WTC11 (cell line): ENCODE results near the gene MRPS6. TPM values are rescaled to one million over a fixed set of nuclear protein-coding genes. Genes with fewer than 3 reads are reported as not detected.

ENCODE experiments used
- ATAC-seq: fragments of 200-7000 bp; cut with Tn5 transposase; 2 replicates; pipeline ENCODE4 v1.10.0; 2021; ENCODE audit warnings: mild to moderate bottlenecking, moderate library complexity
- CTCF ChIA-PET: fragments of 300-600 bp; sonication (Branson Sonifier 250); formaldehyde crosslinking; loops from one replicate; lab custom pipeline; 2021; ENCODE audit warnings: antibody characterized with exemption; lab: Charles Lee
- POLR2A ChIA-PET: fragments of 350-600 bp; sonication (Branson Sonifier 250); formaldehyde crosslinking; loops from one replicate; lab custom pipeline; 2021; ENCODE audit warnings: antibody characterized with exemption; lab: Charles Lee
- DNase-seq: peaks from one replicate; pipeline ENCODE4 v3.0.0; 2021; ENCODE audit warnings: low spot score
- H3K27ac Mint-ChIP-seq: 2 replicates; pipeline ENCODE4 v1.8.0; 2021; ENCODE audit warnings: mixed read lengths
- H3K27me3 Mint-ChIP-seq: 2 replicates; pipeline ENCODE4 v1.8.0; 2021; ENCODE audit warnings: low read depth, mild to moderate bottlenecking, moderate library complexity, mixed read lengths
- H3K36me3 Mint-ChIP-seq: 2 replicates; pipeline ENCODE4 v1.8.0; 2021; ENCODE audit warnings: mixed read lengths
- H3K4me1 Mint-ChIP-seq: 2 replicates; pipeline ENCODE4 v1.8.0; 2022; ENCODE audit warnings: mixed read lengths
- H3K4me3 Mint-ChIP-seq: 2 replicates; pipeline ENCODE4 v1.8.0; 2021; ENCODE audit warnings: mild to moderate bottlenecking, moderate library complexity, mixed read lengths
- H3K9me3 Mint-ChIP-seq: 2 replicates; pipeline ENCODE4 v1.8.0; 2021; ENCODE audit warnings: mixed read lengths
- CBFB ChIP-seq: sonication (generic); formaldehyde crosslinking; IDR thresholded peaks from 2 replicates; pipeline ENCODE4 v1.8.1; 2022; ENCODE audit warnings: mild to moderate bottlenecking, low read depth, missing genetic modification reagents
- CREM ChIP-seq: sonication (generic); formaldehyde crosslinking; IDR thresholded peaks from 2 replicates; pipeline ENCODE4 v1.8.1; 2022; ENCODE audit warnings: mild to moderate bottlenecking, missing genetic modification reagents, moderate library complexity
- EMX1 ChIP-seq: fragments of 250-450 bp; sonication (Bioruptor Pico); IDR thresholded peaks from 2 replicates; pipeline ENCODE4 v1.8.0; 2021; ENCODE audit warnings: mild to moderate bottlenecking
- ESRRA ChIP-seq: sonication (generic); formaldehyde crosslinking; IDR thresholded peaks from 2 replicates; pipeline ENCODE4 v1.8.1; 2022; ENCODE audit warnings: mild to moderate bottlenecking, missing genetic modification reagents, borderline replicate concordance
- GABPB1 ChIP-seq: sonication (generic); formaldehyde crosslinking; IDR thresholded peaks from 2 replicates; pipeline ENCODE4 v1.8.1; 2023; ENCODE audit warnings: mild to moderate bottlenecking, missing genetic modification reagents
- GTF2I ChIP-seq: fragments of 250-450 bp; sonication (Bioruptor Pico); conservative IDR thresholded peaks from 2 replicates; pipeline ENCODE4 v1.4.0; 2021; ENCODE audit warnings: mild to moderate bottlenecking
- NR1H2 ChIP-seq: sonication (generic); formaldehyde crosslinking; IDR thresholded peaks from 2 replicates; pipeline ENCODE4 v1.9.0; 2021; ENCODE audit warnings: mild to moderate bottlenecking, moderate library complexity, missing genetic modification reagents
- TCF7 ChIP-seq: sonication (generic); formaldehyde crosslinking; IDR thresholded peaks from 2 replicates; pipeline ENCODE4 v1.8.0; 2022; ENCODE audit warnings: mild to moderate bottlenecking, low read depth, missing genetic modification reagents, moderate library complexity
- TEAD4 ChIP-seq: sonication (generic); formaldehyde crosslinking; IDR thresholded peaks from 2 replicates; pipeline ENCODE4 v1.8.0; 2022; ENCODE audit warnings: mild to moderate bottlenecking, missing genetic modification reagents
- total RNA-seq: library from RNA; stranded (reverse); gene quantifications from 3 replicates; pipeline ENCODE4 v1.2.3, GENCODE V29; 2021
- TF ChIP-seq, protein P1 (sequence below): fragments of 250-450 bp; sonication (Bioruptor Pico); conservative IDR thresholded peaks from 2 replicates; pipeline ENCODE4 v1.9.0; 2021; ENCODE audit warnings: mild to moderate bottlenecking
- TF ChIP-seq, protein P2 (sequence below): sonication (generic); formaldehyde crosslinking; IDR thresholded peaks from 2 replicates; pipeline ENCODE4 v1.8.0; 2023; ENCODE audit warnings: missing genetic modification reagents, mild to moderate bottlenecking, borderline replicate concordance
- TF ChIP-seq, protein P3 (sequence below): fragments of 250-450 bp; sonication (Bioruptor Pico); IDR thresholded peaks from 2 replicates; pipeline ENCODE4 v1.9.0; 2021; ENCODE audit warnings: mild to moderate bottlenecking
- TF ChIP-seq, protein P4 (sequence below): sonication (generic); formaldehyde crosslinking; IDR thresholded peaks from 2 replicates; pipeline ENCODE4 v1.8.0; 2022; ENCODE audit warnings: mild to moderate bottlenecking, missing genetic modification reagents
- TF ChIP-seq, protein P5 (sequence below): sonication (generic); formaldehyde crosslinking; conservative IDR thresholded peaks from 2 replicates; pipeline ENCODE4 v1.8.1; 2022; ENCODE audit warnings: mild to moderate bottlenecking, missing genetic modification reagents
- TF ChIP-seq, protein P6 (sequence below): sonication (generic); formaldehyde crosslinking; IDR thresholded peaks from 2 replicates; pipeline ENCODE4 v1.8.1; 2023; ENCODE audit warnings: mild to moderate bottlenecking, moderate library complexity, missing genetic modification reagents
- TF ChIP-seq, protein P7 (sequence below): fragments of 250-450 bp; sonication (Bioruptor Pico); IDR thresholded peaks from 2 replicates; pipeline ENCODE4 v1.9.0; 2021; ENCODE audit warnings: mild to moderate bottlenecking
- TF ChIP-seq, protein P8 (sequence below): sonication (generic); formaldehyde crosslinking; IDR thresholded peaks from 2 replicates; pipeline ENCODE4 v1.8.1; 2023; ENCODE audit warnings: mild to moderate bottlenecking, missing genetic modification reagents, moderate library complexity
- TF ChIP-seq, protein P9 (sequence below): sonication (generic); formaldehyde crosslinking; IDR thresholded peaks from 2 replicates; pipeline ENCODE4 v1.8.1; 2023; ENCODE audit warnings: mild to moderate bottlenecking, missing genetic modification reagents, borderline replicate concordance

MRPS6 gene
- total RNA-seq, 1 experiment from 2014 or later, result 133 TPM

DNA sequence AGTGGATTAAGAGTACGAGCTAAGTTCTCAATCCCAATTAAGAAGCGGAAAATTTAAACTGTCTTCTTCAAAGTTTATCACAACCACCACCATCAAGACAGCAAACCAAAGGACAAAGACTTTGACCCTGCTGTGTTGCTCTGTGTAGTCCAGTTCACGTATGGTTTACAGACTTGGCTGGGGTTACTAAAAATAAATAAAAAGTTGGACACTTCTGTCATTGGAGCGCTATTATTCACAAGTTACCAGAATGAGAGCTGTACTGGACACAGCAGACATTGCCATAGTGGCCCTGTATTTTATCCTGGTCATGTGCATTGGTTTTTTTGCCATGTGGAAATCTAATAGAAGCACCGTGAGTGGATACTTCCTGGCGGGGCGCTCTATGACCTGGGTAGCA lies 21.6 kb downstream of the MRPS6 start (continued):
- TF ChIP-seq, protein P1, sequence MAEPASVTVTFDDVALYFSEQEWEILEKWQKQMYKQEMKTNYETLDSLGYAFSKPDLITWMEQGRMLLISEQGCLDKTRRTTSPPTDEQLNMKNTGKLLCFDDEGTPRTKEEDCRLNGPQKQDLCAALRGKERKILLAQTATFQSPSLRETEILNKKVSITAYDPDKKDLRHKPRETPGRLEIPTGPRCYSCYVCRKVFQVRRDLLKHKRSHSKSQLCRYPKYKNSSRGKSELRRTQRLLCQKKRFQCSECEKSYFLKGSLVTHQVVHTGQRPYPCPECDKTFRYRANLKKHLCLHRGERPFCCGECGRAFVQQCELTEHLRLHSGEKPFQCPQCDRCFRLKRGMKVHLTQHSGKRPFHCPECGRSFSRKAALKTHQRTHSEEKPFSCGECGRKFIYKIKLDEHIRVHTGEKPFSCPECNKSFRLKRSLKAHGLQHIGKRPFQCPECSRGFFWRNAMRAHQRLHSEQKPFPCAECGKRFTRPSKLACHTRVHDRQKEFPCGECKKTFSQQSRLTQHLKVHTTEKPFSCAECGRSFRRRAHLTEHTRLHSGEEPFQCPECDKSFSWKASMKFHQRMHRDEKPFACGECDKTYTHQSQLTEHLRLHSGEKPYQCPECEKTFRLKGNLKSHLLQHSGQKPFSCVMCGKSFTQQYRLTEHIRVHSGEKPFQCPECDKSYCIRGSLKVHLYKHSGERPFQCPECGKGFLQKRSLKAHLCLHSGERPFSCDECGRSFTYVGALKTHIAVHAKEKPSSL (CRISPR knock-in tag), result no peak
- TF ChIP-seq TCF7 (CRISPR knock-in tag) (no peak), EMX1 (CRISPR knock-in tag) (no peak)
- TF ChIP-seq, protein P2, sequence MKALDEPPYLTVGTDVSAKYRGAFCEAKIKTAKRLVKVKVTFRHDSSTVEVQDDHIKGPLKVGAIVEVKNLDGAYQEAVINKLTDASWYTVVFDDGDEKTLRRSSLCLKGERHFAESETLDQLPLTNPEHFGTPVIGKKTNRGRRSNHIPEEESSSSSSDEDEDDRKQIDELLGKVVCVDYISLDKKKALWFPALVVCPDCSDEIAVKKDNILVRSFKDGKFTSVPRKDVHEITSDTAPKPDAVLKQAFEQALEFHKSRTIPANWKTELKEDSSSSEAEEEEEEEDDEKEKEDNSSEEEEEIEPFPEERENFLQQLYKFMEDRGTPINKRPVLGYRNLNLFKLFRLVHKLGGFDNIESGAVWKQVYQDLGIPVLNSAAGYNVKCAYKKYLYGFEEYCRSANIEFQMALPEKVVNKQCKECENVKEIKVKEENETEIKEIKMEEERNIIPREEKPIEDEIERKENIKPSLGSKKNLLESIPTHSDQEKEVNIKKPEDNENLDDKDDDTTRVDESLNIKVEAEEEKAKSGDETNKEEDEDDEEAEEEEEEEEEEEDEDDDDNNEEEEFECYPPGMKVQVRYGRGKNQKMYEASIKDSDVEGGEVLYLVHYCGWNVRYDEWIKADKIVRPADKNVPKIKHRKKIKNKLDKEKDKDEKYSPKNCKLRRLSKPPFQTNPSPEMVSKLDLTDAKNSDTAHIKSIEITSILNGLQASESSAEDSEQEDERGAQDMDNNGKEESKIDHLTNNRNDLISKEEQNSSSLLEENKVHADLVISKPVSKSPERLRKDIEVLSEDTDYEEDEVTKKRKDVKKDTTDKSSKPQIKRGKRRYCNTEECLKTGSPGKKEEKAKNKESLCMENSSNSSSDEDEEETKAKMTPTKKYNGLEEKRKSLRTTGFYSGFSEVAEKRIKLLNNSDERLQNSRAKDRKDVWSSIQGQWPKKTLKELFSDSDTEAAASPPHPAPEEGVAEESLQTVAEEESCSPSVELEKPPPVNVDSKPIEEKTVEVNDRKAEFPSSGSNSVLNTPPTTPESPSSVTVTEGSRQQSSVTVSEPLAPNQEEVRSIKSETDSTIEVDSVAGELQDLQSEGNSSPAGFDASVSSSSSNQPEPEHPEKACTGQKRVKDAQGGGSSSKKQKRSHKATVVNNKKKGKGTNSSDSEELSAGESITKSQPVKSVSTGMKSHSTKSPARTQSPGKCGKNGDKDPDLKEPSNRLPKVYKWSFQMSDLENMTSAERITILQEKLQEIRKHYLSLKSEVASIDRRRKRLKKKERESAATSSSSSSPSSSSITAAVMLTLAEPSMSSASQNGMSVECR (CRISPR knock-in tag), result no peak
- TF ChIP-seq, protein P3, sequence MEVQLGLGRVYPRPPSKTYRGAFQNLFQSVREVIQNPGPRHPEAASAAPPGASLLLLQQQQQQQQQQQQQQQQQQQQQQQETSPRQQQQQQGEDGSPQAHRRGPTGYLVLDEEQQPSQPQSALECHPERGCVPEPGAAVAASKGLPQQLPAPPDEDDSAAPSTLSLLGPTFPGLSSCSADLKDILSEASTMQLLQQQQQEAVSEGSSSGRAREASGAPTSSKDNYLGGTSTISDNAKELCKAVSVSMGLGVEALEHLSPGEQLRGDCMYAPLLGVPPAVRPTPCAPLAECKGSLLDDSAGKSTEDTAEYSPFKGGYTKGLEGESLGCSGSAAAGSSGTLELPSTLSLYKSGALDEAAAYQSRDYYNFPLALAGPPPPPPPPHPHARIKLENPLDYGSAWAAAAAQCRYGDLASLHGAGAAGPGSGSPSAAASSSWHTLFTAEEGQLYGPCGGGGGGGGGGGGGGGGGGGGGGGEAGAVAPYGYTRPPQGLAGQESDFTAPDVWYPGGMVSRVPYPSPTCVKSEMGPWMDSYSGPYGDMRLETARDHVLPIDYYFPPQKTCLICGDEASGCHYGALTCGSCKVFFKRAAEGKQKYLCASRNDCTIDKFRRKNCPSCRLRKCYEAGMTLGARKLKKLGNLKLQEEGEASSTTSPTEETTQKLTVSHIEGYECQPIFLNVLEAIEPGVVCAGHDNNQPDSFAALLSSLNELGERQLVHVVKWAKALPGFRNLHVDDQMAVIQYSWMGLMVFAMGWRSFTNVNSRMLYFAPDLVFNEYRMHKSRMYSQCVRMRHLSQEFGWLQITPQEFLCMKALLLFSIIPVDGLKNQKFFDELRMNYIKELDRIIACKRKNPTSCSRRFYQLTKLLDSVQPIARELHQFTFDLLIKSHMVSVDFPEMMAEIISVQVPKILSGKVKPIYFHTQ, result no peak

DNA sequence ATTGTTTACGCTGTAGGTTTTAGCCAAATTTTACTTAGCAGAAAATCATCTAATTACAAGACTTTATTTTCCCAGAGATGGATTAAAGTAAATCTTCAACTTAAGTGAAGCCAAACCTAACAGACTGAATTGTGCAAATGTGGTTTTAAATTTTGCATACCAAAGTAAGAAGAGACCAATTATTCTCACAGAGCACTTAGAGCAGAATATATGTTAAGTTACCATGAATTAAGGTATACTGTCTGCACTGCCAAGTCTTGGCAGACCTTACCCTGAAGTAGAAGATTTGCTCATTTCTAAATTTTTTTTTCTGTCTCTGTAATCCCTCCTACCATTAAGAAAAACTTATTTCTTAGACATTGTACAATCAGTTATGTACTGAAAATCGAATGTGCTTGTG lies 24.1 kb downstream of the MRPS6 start:
- ChIA-PET POLR2A (no interaction called here), CTCF (no interaction called here)
- DNase-seq (no peak), ATAC-seq (no peak)
- H3K4me1 Mint-ChIP-seq, result peaks cover 55% of the 10 kb centered on the region
- no peaks in the 10 kb centered on the region for H3K27me3 Mint-ChIP-seq
- no peaks in the 10 kb centered on the region for H3K9me3 Mint-ChIP-seq
- TF ChIP-seq GABPB1 (CRISPR knock-in tag), result no peak
- no peak for TF ChIP-seq TEAD4
- no peak for TF ChIP-seq NR1H2
- TF ChIP-seq, protein P4, sequence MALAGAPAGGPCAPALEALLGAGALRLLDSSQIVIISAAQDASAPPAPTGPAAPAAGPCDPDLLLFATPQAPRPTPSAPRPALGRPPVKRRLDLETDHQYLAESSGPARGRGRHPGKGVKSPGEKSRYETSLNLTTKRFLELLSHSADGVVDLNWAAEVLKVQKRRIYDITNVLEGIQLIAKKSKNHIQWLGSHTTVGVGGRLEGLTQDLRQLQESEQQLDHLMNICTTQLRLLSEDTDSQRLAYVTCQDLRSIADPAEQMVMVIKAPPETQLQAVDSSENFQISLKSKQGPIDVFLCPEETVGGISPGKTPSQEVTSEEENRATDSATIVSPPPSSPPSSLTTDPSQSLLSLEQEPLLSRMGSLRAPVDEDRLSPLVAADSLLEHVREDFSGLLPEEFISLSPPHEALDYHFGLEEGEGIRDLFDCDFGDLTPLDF, result no peak
- no peak for TF ChIP-seq EMX1 (CRISPR knock-in tag)
- TF ChIP-seq, protein P5, sequence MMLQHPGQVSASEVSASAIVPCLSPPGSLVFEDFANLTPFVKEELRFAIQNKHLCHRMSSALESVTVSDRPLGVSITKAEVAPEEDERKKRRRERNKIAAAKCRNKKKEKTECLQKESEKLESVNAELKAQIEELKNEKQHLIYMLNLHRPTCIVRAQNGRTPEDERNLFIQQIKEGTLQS (CRISPR knock-in tag), result no peak
- TF ChIP-seq, protein P6, sequence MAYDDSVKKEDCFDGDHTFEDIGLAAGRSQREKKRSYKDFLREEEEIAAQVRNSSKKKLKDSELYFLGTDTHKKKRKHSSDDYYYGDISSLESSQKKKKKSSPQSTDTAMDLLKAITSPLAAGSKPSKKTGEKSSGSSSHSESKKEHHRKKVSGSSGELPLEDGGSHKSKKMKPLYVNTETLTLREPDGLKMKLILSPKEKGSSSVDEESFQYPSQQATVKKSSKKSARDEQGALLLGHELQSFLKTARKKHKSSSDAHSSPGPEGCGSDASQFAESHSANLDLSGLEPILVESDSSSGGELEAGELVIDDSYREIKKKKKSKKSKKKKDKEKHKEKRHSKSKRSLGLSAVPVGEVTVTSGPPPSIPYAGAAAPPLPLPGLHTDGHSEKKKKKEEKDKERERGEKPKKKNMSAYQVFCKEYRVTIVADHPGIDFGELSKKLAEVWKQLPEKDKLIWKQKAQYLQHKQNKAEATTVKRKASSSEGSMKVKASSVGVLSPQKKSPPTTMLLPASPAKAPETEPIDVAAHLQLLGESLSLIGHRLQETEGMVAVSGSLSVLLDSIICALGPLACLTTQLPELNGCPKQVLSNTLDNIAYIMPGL (CRISPR knock-in tag), result no peak
- TF ChIP-seq, protein P7, sequence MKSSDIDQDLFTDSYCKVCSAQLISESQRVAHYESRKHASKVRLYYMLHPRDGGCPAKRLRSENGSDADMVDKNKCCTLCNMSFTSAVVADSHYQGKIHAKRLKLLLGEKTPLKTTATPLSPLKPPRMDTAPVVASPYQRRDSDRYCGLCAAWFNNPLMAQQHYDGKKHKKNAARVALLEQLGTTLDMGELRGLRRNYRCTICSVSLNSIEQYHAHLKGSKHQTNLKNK, result no peak
- TF ChIP-seq GTF2I, result no peak
- TF ChIP-seq ESRRA (CRISPR knock-in tag), result no peak
- no peak for TF ChIP-seq CREM (CRISPR knock-in tag)
- TF ChIP-seq, protein P8, sequence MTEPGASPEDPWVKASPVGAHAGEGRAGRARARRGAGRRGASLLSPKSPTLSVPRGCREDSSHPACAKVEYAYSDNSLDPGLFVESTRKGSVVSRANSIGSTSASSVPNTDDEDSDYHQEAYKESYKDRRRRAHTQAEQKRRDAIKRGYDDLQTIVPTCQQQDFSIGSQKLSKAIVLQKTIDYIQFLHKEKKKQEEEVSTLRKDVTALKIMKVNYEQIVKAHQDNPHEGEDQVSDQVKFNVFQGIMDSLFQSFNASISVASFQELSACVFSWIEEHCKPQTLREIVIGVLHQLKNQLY (CRISPR knock-in tag), result no peak
- no peak for TF ChIP-seq CBFB (CRISPR knock-in tag)
- TF ChIP-seq, protein P9, sequence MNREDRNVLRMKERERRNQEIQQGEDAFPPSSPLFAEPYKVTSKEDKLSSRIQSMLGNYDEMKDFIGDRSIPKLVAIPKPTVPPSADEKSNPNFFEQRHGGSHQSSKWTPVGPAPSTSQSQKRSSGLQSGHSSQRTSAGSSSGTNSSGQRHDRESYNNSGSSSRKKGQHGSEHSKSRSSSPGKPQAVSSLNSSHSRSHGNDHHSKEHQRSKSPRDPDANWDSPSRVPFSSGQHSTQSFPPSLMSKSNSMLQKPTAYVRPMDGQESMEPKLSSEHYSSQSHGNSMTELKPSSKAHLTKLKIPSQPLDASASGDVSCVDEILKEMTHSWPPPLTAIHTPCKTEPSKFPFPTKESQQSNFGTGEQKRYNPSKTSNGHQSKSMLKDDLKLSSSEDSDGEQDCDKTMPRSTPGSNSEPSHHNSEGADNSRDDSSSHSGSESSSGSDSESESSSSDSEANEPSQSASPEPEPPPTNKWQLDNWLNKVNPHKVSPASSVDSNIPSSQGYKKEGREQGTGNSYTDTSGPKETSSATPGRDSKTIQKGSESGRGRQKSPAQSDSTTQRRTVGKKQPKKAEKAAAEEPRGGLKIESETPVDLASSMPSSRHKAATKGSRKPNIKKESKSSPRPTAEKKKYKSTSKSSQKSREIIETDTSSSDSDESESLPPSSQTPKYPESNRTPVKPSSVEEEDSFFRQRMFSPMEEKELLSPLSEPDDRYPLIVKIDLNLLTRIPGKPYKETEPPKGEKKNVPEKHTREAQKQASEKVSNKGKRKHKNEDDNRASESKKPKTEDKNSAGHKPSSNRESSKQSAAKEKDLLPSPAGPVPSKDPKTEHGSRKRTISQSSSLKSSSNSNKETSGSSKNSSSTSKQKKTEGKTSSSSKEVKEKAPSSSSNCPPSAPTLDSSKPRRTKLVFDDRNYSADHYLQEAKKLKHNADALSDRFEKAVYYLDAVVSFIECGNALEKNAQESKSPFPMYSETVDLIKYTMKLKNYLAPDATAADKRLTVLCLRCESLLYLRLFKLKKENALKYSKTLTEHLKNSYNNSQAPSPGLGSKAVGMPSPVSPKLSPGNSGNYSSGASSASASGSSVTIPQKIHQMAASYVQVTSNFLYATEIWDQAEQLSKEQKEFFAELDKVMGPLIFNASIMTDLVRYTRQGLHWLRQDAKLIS (CRISPR knock-in tag), result no peak
- no peak overlapping the region for H3K4me3 Mint-ChIP-seq
- no peak overlapping the region for H3K27ac Mint-ChIP-seq
- H3K36me3 Mint-ChIP-seq, result peaks cover 28% of the 10 kb centered on the region
